GM12878 (cell line): Measurements from ENCODE around the gene PHF10. TPM values are rescaled to one million over a fixed set of nuclear protein-coding genes. Genes with fewer than 3 reads are reported as not detected.

Experiments used
- ATAC-seq: fragments of 200-7000 bp; cut with Tn5 transposase; 3 replicates; pipeline ENCODE4 v1.9.1; 2020; ENCODE audit warnings: mild to moderate bottlenecking, moderate library complexity
- BruUV-seq: library from RNA; stranded (reverse); fragments of 400-500 nt; replicated peaks from 2 replicates; lab custom pipeline; 2021; lab: Mats Ljungman, UMichigan
- CTCF ChIA-PET: fragments of 300-600 bp; sonication (Branson Sonifier 250); formaldehyde crosslinking; extraction: SDS; loops from one replicate; lab custom pipeline; 2021; ENCODE audit warnings: inconsistent platforms; lab: Yijun Ruan, JAX
- POLR2A ChIA-PET: fragments of 350-600 bp; formaldehyde crosslinking; extraction: SDS; loops from one replicate; lab custom pipeline; 2021; ENCODE audit warnings: inconsistent platforms; lab: Charles Lee
- RAD21 ChIA-PET: fragments of 300-600 bp; sonication (Branson Sonifier 250); formaldehyde crosslinking; loops from one replicate; lab custom pipeline; 2023; ENCODE audit warnings: antibody characterized with exemption; ENCODE audit not compliant: unreplicated experiment; lab: Charles Lee
- SMC1A ChIA-PET: fragments of 300-600 bp; sonication (Branson Sonifier 250); formaldehyde crosslinking; loops from one replicate; lab custom pipeline; 2023; ENCODE audit not compliant: unreplicated experiment, uncharacterized antibody; lab: Charles Lee
- DNase-seq: peaks from one replicate; pipeline ENCODE4 v3.0.0-alpha.2; 2011; ENCODE audit warnings: low read depth, low spot score
- FAIRE-seq: peaks from 3 replicates; lab custom pipeline; 2011; peaks lifted over from hg19 to GRCh38; lab: Jason Lieb, UNC
- H2AFZ ChIP-seq: 2 replicates; pipeline ENCODE4 v1.6.0; 2011; ENCODE audit warnings: low read depth, low read length, control low read depth; ENCODE audit not compliant: control insufficient read depth
- H3K27ac ChIP-seq: 2 replicates; pipeline ENCODE4 v1.5.1; 2011; ENCODE audit warnings: control low read depth; ENCODE audit not compliant: control insufficient read depth, insufficient read depth
- H3K27me3 ChIP-seq, 2 experiments: replicated peaks in 1 of 2; 2 replicates each; pipeline versions ENCODE4 v1.6.0 to v1.6.1; 2011; ENCODE audit warnings: low read length in 1 of 2; ENCODE audit not compliant: control insufficient read depth in 2 of 2, insufficient read depth in 2 of 2
- H3K36me3 ChIP-seq, 2 experiments: 2 replicates each; pipeline ENCODE4 v1.5.1; 2011; ENCODE audit warnings: low read length in 1 of 2; ENCODE audit not compliant: control insufficient read depth in 2 of 2, insufficient read depth in 2 of 2
- H3K4me1 ChIP-seq: 2 replicates; pipeline ENCODE4 v1.6.1; 2011; ENCODE audit warnings: mild to moderate bottlenecking, low read length, moderate library complexity, mixed read lengths; ENCODE audit not compliant: control insufficient read depth, insufficient read depth
- H3K4me2 ChIP-seq: 2 replicates; pipeline ENCODE4 v1.6.0; 2011; ENCODE audit warnings: control low read depth; ENCODE audit not compliant: control insufficient read depth, insufficient read depth
- H3K4me3 ChIP-seq: fragments of 200-600 bp; sonication (generic); 2 replicates; pipeline ENCODE4 v1.5.1; 2016
- H3K79me2 ChIP-seq: 2 replicates; pipeline ENCODE4 v1.6.0; 2011; ENCODE audit warnings: low read length; ENCODE audit not compliant: control insufficient read depth, insufficient read depth
- H3K9ac ChIP-seq: 2 replicates; pipeline ENCODE4 v1.8.0; 2011; ENCODE audit warnings: low read length, control low read depth, mixed read lengths; ENCODE audit not compliant: control insufficient read depth, insufficient read depth
- H3K9me3 ChIP-seq: replicated peaks from 3 replicates; pipeline ENCODE4 v1.5.1; 2011; ENCODE audit warnings: mild to moderate bottlenecking, low read length; ENCODE audit not compliant: control insufficient read depth, insufficient read depth
- H4K20me1 ChIP-seq: 2 replicates; pipeline ENCODE4 v1.6.0; 2011; ENCODE audit not compliant: control insufficient read depth, insufficient read depth
- BRCA1 ChIP-seq: IDR thresholded peaks from 2 replicates; pipeline ENCODE4 v1.6.1; 2011; ENCODE audit warnings: low read depth, low read length, improper control_type of control experiment
- CHD4 ChIP-seq: fragments of 200-600 bp; sonication (generic); IDR thresholded peaks from 2 replicates; pipeline ENCODE4 v1.6.1; 2016; ENCODE audit warnings: mild to moderate bottlenecking
- CREM ChIP-seq: IDR thresholded peaks from 2 replicates; pipeline ENCODE4 v1.6.1; 2014; ENCODE audit warnings: antibody characterized with exemption, low read depth
- CUX1 ChIP-seq: IDR thresholded peaks from 2 replicates; pipeline ENCODE4 v1.6.1; 2012; ENCODE audit warnings: improper control_type of control experiment, low read depth, low read length; ENCODE audit not compliant: insufficient replicate concordance
- IKZF2 ChIP-seq, 2 experiments: fragments of 450-650 bp; IDR thresholded peaks; 2 replicates each; pipeline ENCODE4 v1.6.1; 2017; ENCODE audit warnings: mild to moderate bottlenecking in 2 of 2, moderate library complexity in 2 of 2
- MEF2B ChIP-seq: fragments of 450-650 bp; IDR thresholded peaks from 2 replicates; pipeline ENCODE4 v1.6.1; 2018; ENCODE audit warnings: mild to moderate bottlenecking, moderate library complexity; ENCODE audit not compliant: partially characterized antibody, poor library complexity, severe bottlenecking
- MXI1 ChIP-seq: fragments of 150-350 bp; IDR thresholded peaks from 2 replicates; pipeline ENCODE4 v1.6.1; 2011; ENCODE audit warnings: low read depth, mild to moderate bottlenecking, inconsistent platforms, low read length, improper control_type of control experiment
- NKRF ChIP-seq: fragments of 450-650 bp; conservative IDR thresholded peaks from 2 replicates; pipeline ENCODE4 v1.6.1; 2017; ENCODE audit warnings: mild to moderate bottlenecking, moderate library complexity
- NRF1 ChIP-seq: conservative IDR thresholded peaks from 2 replicates; pipeline ENCODE4 v1.6.1; 2011; ENCODE audit warnings: mild to moderate bottlenecking, low read depth, low read length, improper control_type of control experiment
- RAD21 ChIP-seq: IDR thresholded peaks from 2 replicates; pipeline ENCODE4 v1.6.1; 2011; ENCODE audit warnings: mild to moderate bottlenecking, low read depth, low read length, moderate library complexity; ENCODE audit not compliant: insufficient read depth
- TARDBP ChIP-seq: IDR thresholded peaks from 2 replicates; pipeline ENCODE4 v1.6.1; 2016; ENCODE audit warnings: borderline replicate concordance
- ZBED1 ChIP-seq: IDR thresholded peaks from 2 replicates; pipeline ENCODE4 v1.6.1; 2016; ENCODE audit warnings: borderline replicate concordance
- ZSCAN29 ChIP-seq: fragments of 450-650 bp; IDR thresholded peaks from 2 replicates; pipeline ENCODE4 v1.6.1; 2017; ENCODE audit warnings: mild to moderate bottlenecking, moderate library complexity
- WGBS: methylation state at CpG from one replicate; pipeline ENCODE4 v1.1.6; 2016; ENCODE audit warnings: low lambda C conversion rate; ENCODE audit not compliant: insufficient replicate concordance, insufficient coverage; ENCODE audit errors: missing lambda C conversion rate; 5-methylcytosine and 5-hydroxymethylcytosine counted together
- in situ Hi-C: fragments of 300-500 bp; cut with MboI; formaldehyde crosslinking; loops from 9 replicates; pipeline ENCODE4 v1.14.3; 2018; ENCODE audit warnings: mixed read lengths
- intact Hi-C: fragments of 100-400 bp; cut with micrococcal nuclease; formaldehyde crosslinking; loops from one replicate; pipeline ENCODE4 v1.14.2; 2022; ENCODE audit not compliant: unreplicated experiment
- polyA plus RNA-seq, 11 experiments: library from polyadenylated mRNA; depleted of rRNA in 4 of 11; unstranded in 6 of 11; stranded (reverse) in 5 of 11; fragments of >200 nt; fragmentation: Nextera tagmentation in 4 of 11; fragmentation: Illumina TruSeq in 1 of 11; extraction: Ambion mirVana in 4 of 11; extraction: Trizol in 1 of 11; gene quantifications; 1 replicate in 1 of 11; 2 replicates in 10 of 11; pipeline versions ENCODE4 v1.2.1 to v1.2.3, GENCODE V29; 2011 to 2016; ENCODE audit warnings: inconsistent platforms in 2 of 11, missing spikeins in 2 of 11, low read depth in 1 of 11
- total RNA-seq, 4 experiments: library from RNA; depleted of rRNA in 3 of 4; stranded (reverse); fragments of >200 nt in 3 of 4; fragmentation: Illumina TruSeq in 1 of 4; extraction: Trizol in 1 of 4; gene quantifications; 2 replicates each; pipeline versions ENCODE4 v1.2.1 to v1.2.3, GENCODE V29; 2013 to 2021

PHF10 gene
- total and polyA plus RNA-seq, 10 of the 15 experiments (the other 5 are each of a cell fraction or from before 2014, with no cell fraction given) = 3.8 to 35.6 (median 15.8) TPM

- TF ChIP-seq BRCA1 (no peak), CREM (no peak), TARDBP (no peak), NKRF (no peak), MEF2B (no peak), CUX1 (no peak), IKZF2 (IDR thresholded peaks at IDR 0.05) (no peak), MXI1 (no peak), CHD4 (no peak), ZSCAN29 (no peak), NRF1 (no peak), ZBED1 (no peak), RAD21 (no peak)
- Histone ChIP-seq H3K27ac (no peak overlapping the region), H3K4me1 (peaks cover 5% of the 10 kb centered on the region), H4K20me1 (no peaks in the 10 kb centered on the region), H3K27me3 (no peaks in the 10 kb centered on the region), H3K79me2 (peaks cover 21% of the 10 kb centered on the region), H3K36me3 (no peaks in the 10 kb centered on the region), H2AFZ (no peak overlapping the region), H3K4me3 (no peak overlapping the region), H3K9me3 (no peaks in the 10 kb centered on the region), H3K4me2 (no peak overlapping the region), H3K9ac (no peak overlapping the region)
- 100% methylated on average over 1 of the region's 1 CpG for WGBS
- intact Hi-C loops = loop anchor here (10.0 kb wide), 1 partner anchor 579 kb away; the partner anchor contains the start of gene FAM120B
- in situ Hi-C loops = no loop called here
- BruUV-seq = TSS peak; percentile 72
- RAD21 ChIA-PET = interaction anchor here (1.1 kb wide), 1 partner anchor 21 kb away, joined by 3 read pairs; no protein-coding TSS in a partner anchor
- CTCF ChIA-PET = interaction anchor here (1.4 kb wide), 1 partner anchor 17 kb away, joined by 3 read pairs; no protein-coding TSS in a partner anchor
- POLR2A ChIA-PET = interaction anchor here (1.3 kb wide), 1 partner anchor 15 kb away, joined by 3 read pairs; no protein-coding TSS in a partner anchor
- SMC1A ChIA-PET = interaction anchor here (1.0 to 1.6 kb wide), 2 partner anchors 24 to 28 kb away, joined by 3 to 4 read pairs; no protein-coding TSS in a partner anchor
- no peak for DNase-seq
- no peak for ATAC-seq
- no peak for FAIRE-seq
Observed at GRCh38 chr6:169726049-169726400, 1.7 kb upstream of the PHF10 start.
